Caco-2 (cell line): ENCODE results near the gene BOD1. TPM values are rescaled to one million over a fixed set of nuclear protein-coding genes. Genes with fewer than 3 reads are reported as not detected.
A peak's percentile ranks its signal among the peaks of the same experiment; 100 is the strongest.

ENCODE experiments used
- BruUV-seq: library from RNA; stranded (reverse); fragments of 400-500 nt; replicated peaks from 2 replicates; lab custom pipeline; 2021; lab: Mats Ljungman, UMichigan
- CTCF ChIA-PET: fragments of 300-600 bp; sonication (Branson Sonifier 250); formaldehyde crosslinking; loops from one replicate; lab custom pipeline; 2022; ENCODE audit warnings: antibody characterized with exemption; lab: Charles Lee
- POLR2A ChIA-PET: fragments of 300-600 bp; sonication (Branson Sonifier 250); formaldehyde crosslinking; loops from one replicate; lab custom pipeline; 2022; ENCODE audit warnings: antibody characterized with exemption; lab: Charles Lee
- DNase-seq, 2 experiments: peaks; one replicate each; pipeline versions ENCODE4 v3.0.0 to v3.0.0-alpha.2; 2020 to 2022
- H3K27me3 ChIP-seq: replicated peaks from 2 replicates; pipeline ENCODE4 v1.6.0; 2011; ENCODE audit warnings: low read length; ENCODE audit not compliant: control insufficient read depth, insufficient read depth
- H3K36me3 ChIP-seq: 2 replicates; pipeline ENCODE4 v1.5.1; 2011; ENCODE audit warnings: low read length; ENCODE audit not compliant: control insufficient read depth, insufficient read depth
- H3K4me1 ChIP-seq: fragments of 250-450 bp; sonication (Bioruptor Pico); 2 replicates; pipeline ENCODE4 v1.5.1; 2020; ENCODE audit warnings: mild to moderate bottlenecking
- H3K4me3 ChIP-seq: 2 replicates; pipeline ENCODE4 v1.5.1; 2011; ENCODE audit warnings: low read depth, mild to moderate bottlenecking, control low read depth, low read length
- H3K9me3 ChIP-seq: fragments of 250-450 bp; sonication (Bioruptor Pico); 2 replicates; pipeline ENCODE4 v1.5.1; 2020; ENCODE audit warnings: mild to moderate bottlenecking, moderate library complexity
- H3K27ac Mint-ChIP-seq: one replicate; pipeline ENCODE4 v1.8.0; 2022; ENCODE audit warnings: mixed read lengths; ENCODE audit not compliant: unreplicated experiment
- H3K27me3 Mint-ChIP-seq: one replicate; pipeline ENCODE4 v1.8.0; 2022; ENCODE audit warnings: mixed read lengths; ENCODE audit not compliant: insufficient read depth, unreplicated experiment
- H3K36me3 Mint-ChIP-seq: one replicate; pipeline ENCODE4 v1.8.0; 2022; ENCODE audit warnings: mild to moderate bottlenecking, mixed read lengths; ENCODE audit not compliant: insufficient read depth, unreplicated experiment
- H3K4me1 Mint-ChIP-seq: one replicate; pipeline ENCODE4 v1.8.0; 2022; ENCODE audit warnings: low read depth, mixed read lengths; ENCODE audit not compliant: unreplicated experiment
- H3K4me3 Mint-ChIP-seq: one replicate; pipeline ENCODE4 v1.8.0; 2022; ENCODE audit warnings: mild to moderate bottlenecking, moderate library complexity, mixed read lengths; ENCODE audit not compliant: unreplicated experiment
- H3K9me3 Mint-ChIP-seq: one replicate; pipeline ENCODE4 v1.8.0; 2022; ENCODE audit warnings: mixed read lengths; ENCODE audit not compliant: unreplicated experiment
- intact Hi-C: fragments of 100-400 bp; cut with micrococcal nuclease; formaldehyde crosslinking; loops from one replicate; pipeline ENCODE4 v1.10.0; 2022; ENCODE audit not compliant: unreplicated experiment
- total RNA-seq: library from RNA; stranded (reverse); gene quantifications from 2 replicates; pipeline ENCODE4 v1.2.3, GENCODE V29; 2022
- TF ChIP-seq, protein P1 (sequence below), 2 experiments: fragments of 200-600 bp in 1 of 2; IDR thresholded peaks; 1 replicate in 1 of 2; 2 replicates in 1 of 2; pipeline versions ENCODE4 v1.5.1 to v1.8.0; 2011 to 2022; ENCODE audit warnings: antibody characterized with exemption in 1 of 2, control low read depth in 1 of 2, inconsistent platforms in 1 of 2, low read depth in 1 of 2, low read length in 1 of 2, mild to moderate bottlenecking in 1 of 2, moderate library complexity in 1 of 2; ENCODE audit not compliant: insufficient read depth in 1 of 2, severe bottlenecking in 1 of 2, unreplicated experiment in 1 of 2

BOD1 gene
- total RNA-seq, 1 experiment from 2014 or later, result 120 TPM

DNA sequence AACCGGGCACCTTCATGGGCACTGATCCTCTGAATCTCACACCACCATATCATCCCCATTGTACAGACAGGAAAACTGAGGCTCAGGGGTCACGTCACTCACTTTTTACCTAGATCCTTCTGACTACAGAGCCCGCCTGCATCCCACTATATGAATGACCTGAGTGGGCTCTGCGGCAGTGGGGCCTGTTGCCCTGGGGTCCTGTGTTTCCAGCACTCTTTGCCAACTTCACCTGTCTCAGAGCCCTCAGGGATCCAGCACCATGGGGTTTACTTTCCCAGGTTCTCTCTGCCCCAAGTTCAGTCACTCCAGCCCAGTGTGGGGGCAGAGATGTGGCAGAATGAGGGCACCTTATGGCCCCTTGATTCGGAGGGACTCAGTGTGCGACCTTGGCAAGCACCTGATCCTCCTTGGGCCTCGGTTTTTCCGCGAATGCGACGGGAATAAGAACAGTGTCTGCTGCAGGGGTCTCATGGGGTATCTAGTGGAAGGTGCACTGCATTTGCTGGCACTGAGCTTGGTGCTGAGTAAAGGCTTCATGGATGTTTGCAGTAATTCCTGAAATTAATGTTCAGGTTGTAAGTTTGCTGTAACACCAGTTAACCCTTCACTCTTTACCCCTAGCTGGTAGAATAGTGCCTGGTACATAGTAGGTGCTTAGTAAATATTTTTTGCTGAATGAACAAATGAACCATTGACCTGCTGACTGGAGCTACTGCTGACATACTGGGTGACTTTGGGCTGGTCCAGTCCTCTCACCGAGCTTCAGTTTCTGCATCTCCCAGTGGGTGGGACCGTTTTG lies 47.1 kb upstream of the BOD1 start:
- no peaks in the 10 kb centered on the region for H3K27me3 ChIP-seq
- H3K4me3 ChIP-seq, result no peak overlapping the region
- Mint-ChIP-seq H3K36me3 (no peaks in the 10 kb centered on the region), H3K4me1 (peaks cover 8% of the 10 kb centered on the region), H3K4me3 (no peak overlapping the region), H3K9me3 (peaks cover 9% of the 10 kb centered on the region), H3K27me3 (no peaks in the 10 kb centered on the region), H3K27ac (no peak overlapping the region)
- H3K4me1 ChIP-seq, result peaks cover 12% of the 10 kb centered on the region; the same call in 1 of the 2 replicates
- CTCF ChIA-PET, result interaction anchor here (1.2 kb wide), 1 partner anchor 47 kb away, joined by 3 read pairs; the partner anchor contains the start of gene BOD1
- TF ChIP-seq, protein P1, sequence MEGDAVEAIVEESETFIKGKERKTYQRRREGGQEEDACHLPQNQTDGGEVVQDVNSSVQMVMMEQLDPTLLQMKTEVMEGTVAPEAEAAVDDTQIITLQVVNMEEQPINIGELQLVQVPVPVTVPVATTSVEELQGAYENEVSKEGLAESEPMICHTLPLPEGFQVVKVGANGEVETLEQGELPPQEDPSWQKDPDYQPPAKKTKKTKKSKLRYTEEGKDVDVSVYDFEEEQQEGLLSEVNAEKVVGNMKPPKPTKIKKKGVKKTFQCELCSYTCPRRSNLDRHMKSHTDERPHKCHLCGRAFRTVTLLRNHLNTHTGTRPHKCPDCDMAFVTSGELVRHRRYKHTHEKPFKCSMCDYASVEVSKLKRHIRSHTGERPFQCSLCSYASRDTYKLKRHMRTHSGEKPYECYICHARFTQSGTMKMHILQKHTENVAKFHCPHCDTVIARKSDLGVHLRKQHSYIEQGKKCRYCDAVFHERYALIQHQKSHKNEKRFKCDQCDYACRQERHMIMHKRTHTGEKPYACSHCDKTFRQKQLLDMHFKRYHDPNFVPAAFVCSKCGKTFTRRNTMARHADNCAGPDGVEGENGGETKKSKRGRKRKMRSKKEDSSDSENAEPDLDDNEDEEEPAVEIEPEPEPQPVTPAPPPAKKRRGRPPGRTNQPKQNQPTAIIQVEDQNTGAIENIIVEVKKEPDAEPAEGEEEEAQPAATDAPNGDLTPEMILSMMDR (IDR thresholded peaks at IDR 0.05; ENCODE audit: insufficient read depth in 1 of 2, low read depth in 1 of 2, low read length in 1 of 2, severe bottlenecking in 1 of 2, unreplicated experiment in 1 of 2), result no peak
- POLR2A ChIA-PET, result no interaction called here
- no peaks in the 10 kb centered on the region for H3K36me3 ChIP-seq
- no peak for DNase-seq
- H3K9me3 ChIP-seq, result no peaks in the 10 kb centered on the region
- intact Hi-C loops, result no loop called here
- BruUV-seq, result no TSS peak

GRCh38 chr5:173662581-173663351 lies 46.3 kb upstream of the BOD1 start:
- no peaks in the 10 kb centered on the region for H3K27me3 Mint-ChIP-seq
- no TSS peak for BruUV-seq
- Histone ChIP-seq H3K4me1 (peaks cover 12% of the 10 kb centered on the region; the same call in 1 of the 2 replicates), H3K4me3 (no peak overlapping the region), H3K36me3 (no peaks in the 10 kb centered on the region), H3K27me3 (no peaks in the 10 kb centered on the region), H3K9me3 (no peaks in the 10 kb centered on the region)
- ChIA-PET CTCF (interaction anchor here (1.2 kb wide), 1 partner anchor 47 kb away, joined by 3 read pairs; the partner anchor contains the start of gene BOD1), POLR2A (no interaction called here)
- H3K36me3 Mint-ChIP-seq, result no peaks in the 10 kb centered on the region
- H3K27ac Mint-ChIP-seq, result peak overlapping the region; percentile 43
- H3K9me3 Mint-ChIP-seq, result peaks cover under 1% of the 10 kb centered on the region
- intact Hi-C loops, result no loop called here
- no peak overlapping the region for H3K4me3 Mint-ChIP-seq
- TF ChIP-seq, protein P1 (IDR thresholded peaks at IDR 0.05; ENCODE audit: insufficient read depth in 1 of 2, low read depth in 1 of 2, low read length in 1 of 2, severe bottlenecking in 1 of 2, unreplicated experiment in 1 of 2), result no peak
- H3K4me1 Mint-ChIP-seq, result peaks cover 8% of the 10 kb centered on the region
- DNase-seq, result peak in 1 of 2 experiments; percentile 28

DNA sequence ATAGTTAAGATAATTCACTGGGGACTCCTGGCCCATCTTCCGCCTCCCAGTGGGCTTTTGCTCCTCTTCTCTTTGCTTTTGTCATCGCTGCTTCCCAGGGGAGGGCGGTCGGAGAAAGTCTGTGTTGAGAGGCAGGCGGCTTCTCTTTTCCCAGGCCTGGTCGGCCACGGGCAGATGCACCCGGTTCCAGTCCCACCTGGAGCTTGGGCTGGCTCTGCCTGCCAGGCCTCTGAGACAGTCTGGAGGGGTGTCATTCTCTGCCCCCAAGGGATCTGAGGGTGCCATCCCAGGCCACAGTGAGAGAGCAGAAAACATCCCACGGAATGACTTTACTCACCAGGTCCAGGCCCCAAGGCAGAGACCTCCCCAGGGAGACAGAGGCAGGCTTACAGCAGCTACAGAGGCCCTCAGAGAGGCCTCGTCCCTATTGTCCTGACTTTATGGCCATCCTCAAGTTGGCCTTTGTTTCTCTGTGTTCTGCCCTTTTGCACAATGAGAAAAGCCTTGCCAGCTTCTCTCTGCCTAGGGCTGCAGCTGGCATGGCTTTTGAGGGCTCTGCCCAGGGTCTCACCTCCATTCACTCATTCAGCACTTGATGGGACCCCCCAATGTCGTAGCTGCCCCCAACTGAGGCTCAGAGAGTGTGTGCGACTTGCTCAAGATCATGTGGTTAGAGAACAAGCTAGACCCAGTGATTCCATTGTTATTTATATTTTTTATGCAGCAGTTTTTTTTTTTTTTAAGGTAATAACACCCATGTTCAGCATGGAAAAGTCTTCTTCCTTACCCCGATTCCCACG lies 44.2 kb upstream of the BOD1 start:
- POLR2A ChIA-PET, result no interaction called here
- Histone ChIP-seq H3K4me3 (no peak overlapping the region), H3K27me3 (no peaks in the 10 kb centered on the region), H3K4me1 (peaks cover 12% of the 10 kb centered on the region; the same call in 1 of the 2 replicates), H3K9me3 (no peaks in the 10 kb centered on the region), H3K36me3 (no peaks in the 10 kb centered on the region)
- TF ChIP-seq, protein P1 (IDR thresholded peaks at IDR 0.05; ENCODE audit: insufficient read depth in 1 of 2, low read depth in 1 of 2, low read length in 1 of 2, severe bottlenecking in 1 of 2, unreplicated experiment in 1 of 2), result no peak
- BruUV-seq, result no TSS peak
- no peaks in the 10 kb centered on the region for H3K36me3 Mint-ChIP-seq
- DNase-seq, result no peak
- no peaks in the 10 kb centered on the region for H3K27me3 Mint-ChIP-seq
- CTCF ChIA-PET, result no interaction called here
- peaks cover 8% of the 10 kb centered on the region for H3K4me1 Mint-ChIP-seq
- H3K9me3 Mint-ChIP-seq, result no peaks in the 10 kb centered on the region
- intact Hi-C loops, result no loop called here
- H3K27ac Mint-ChIP-seq, result no peak overlapping the region
- no peak overlapping the region for H3K4me3 Mint-ChIP-seq
